ENCODE results near the gene ZBTB44.

DNA sequence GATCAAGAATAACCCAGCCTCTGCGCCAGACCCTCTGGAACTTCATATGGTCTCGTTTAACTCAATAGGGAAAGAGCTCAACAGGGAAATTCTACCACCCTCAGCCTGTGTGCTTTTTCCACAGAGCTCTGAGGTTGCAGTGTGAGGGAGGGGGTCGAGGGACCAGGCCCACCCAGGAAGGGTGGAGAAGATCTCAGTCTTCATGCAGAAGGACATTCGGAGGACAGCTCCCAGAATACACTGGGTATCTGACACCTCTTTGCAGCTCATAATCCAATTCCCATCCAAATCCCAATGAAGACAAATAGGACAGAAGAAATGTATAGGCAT is 98.5 kb downstream of the ZBTB44 start:
- no peak for TF ChIP-seq FOXM1 (IDR thresholded peaks at IDR 0.05; ENCODE audit: low read depth)
- no peak for TF ChIP-seq CTCF (IDR thresholded peaks at IDR 0.05)
- TF ChIP-seq, protein P1, sequence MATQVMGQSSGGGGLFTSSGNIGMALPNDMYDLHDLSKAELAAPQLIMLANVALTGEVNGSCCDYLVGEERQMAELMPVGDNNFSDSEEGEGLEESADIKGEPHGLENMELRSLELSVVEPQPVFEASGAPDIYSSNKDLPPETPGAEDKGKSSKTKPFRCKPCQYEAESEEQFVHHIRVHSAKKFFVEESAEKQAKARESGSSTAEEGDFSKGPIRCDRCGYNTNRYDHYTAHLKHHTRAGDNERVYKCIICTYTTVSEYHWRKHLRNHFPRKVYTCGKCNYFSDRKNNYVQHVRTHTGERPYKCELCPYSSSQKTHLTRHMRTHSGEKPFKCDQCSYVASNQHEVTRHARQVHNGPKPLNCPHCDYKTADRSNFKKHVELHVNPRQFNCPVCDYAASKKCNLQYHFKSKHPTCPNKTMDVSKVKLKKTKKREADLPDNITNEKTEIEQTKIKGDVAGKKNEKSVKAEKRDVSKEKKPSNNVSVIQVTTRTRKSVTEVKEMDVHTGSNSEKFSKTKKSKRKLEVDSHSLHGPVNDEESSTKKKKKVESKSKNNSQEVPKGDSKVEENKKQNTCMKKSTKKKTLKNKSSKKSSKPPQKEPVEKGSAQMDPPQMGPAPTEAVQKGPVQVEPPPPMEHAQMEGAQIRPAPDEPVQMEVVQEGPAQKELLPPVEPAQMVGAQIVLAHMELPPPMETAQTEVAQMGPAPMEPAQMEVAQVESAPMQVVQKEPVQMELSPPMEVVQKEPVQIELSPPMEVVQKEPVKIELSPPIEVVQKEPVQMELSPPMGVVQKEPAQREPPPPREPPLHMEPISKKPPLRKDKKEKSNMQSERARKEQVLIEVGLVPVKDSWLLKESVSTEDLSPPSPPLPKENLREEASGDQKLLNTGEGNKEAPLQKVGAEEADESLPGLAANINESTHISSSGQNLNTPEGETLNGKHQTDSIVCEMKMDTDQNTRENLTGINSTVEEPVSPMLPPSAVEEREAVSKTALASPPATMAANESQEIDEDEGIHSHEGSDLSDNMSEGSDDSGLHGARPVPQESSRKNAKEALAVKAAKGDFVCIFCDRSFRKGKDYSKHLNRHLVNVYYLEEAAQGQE (IDR thresholded peaks at IDR 0.05; ENCODE audit: low read depth, low read length): no peak
- TF ChIP-seq RCOR1 (IDR thresholded peaks at IDR 0.05; ENCODE audit: low read length): no peak
- TF ChIP-seq JUND (IDR thresholded peaks at IDR 0.05): no peak
- no peak for TF ChIP-seq EZH2phosphoT487 (IDR thresholded peaks at IDR 0.05; ENCODE audit: borderline replicate concordance, low read depth)
- no peak for TF ChIP-seq ZBTB33 (IDR thresholded peaks at IDR 0.05; ENCODE audit: borderline replicate concordance, low read depth)

All from SK-N-SH (cell line).